ENCODE results near the gene TGFBRAP1.
A peak's percentile ranks its signal among the peaks of the same experiment; 100 is the strongest.

The TGFBRAP1 gene

DNA sequence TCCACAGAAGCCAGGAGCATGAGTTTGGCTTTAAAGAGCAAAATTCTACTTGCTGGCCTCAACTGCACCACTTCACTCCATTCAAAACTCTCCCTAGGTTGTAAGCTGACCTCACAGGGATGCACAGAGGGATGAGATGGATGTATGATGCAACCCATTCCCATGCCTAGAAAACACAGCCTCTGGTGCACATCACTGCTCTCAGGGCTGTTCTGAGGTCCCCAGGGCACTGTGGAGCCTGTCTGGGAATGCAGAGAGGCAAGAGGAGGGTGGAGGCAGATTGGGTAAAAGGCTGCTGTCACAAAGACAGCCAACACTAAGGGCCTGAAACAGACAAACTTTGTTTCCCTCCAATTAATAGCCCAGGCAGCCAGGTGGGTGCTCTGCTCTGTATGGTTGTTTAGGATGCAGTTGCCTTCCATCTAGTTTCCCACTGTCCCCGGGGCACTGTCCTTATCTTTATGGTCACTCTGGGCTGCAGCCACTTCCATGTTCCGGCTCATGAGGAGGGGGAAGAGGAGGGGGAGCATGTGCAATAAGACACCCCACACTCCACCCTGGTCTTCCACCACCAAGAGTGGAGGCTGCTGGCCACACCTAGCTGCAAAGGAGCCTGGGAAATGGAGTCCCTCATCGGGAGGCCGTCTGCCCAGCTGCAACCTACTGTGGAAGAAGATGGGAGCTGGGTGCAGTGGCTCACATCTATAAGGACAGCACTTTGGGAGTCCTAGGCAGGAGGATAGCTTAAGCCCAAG lies 81.0 kb downstream of the TGFBRAP1 start:
- H3K4me3 Mint-ChIP-seq, result no peak overlapping the region

GRCh38 chr2:105244451-105244850 lies 85.1 kb downstream of the TGFBRAP1 start:
- ATAC-seq (no peak), DNase-seq (no peak)
- Mint-ChIP-seq H3K4me3 (no peak overlapping the region), H3K4me1 (no peaks in the 10 kb centered on the region), H3K9me3 (no peaks in the 10 kb centered on the region), H3K27me3 (peaks cover 2% of the 10 kb centered on the region), H3K27ac (no peak overlapping the region)

More for the DNA sequence above, 81.0 kb downstream of the TGFBRAP1 start:
- Mint-ChIP-seq H3K27me3 (no peaks in the 10 kb centered on the region), H3K27ac (peak overlapping the region in 1 of 2 donors; percentile 42), H3K9me3 (no peaks in the 10 kb centered on the region), H3K4me1 (no peaks in the 10 kb centered on the region)
- DNase-seq, result no peak
- no peak for ATAC-seq

DNA sequence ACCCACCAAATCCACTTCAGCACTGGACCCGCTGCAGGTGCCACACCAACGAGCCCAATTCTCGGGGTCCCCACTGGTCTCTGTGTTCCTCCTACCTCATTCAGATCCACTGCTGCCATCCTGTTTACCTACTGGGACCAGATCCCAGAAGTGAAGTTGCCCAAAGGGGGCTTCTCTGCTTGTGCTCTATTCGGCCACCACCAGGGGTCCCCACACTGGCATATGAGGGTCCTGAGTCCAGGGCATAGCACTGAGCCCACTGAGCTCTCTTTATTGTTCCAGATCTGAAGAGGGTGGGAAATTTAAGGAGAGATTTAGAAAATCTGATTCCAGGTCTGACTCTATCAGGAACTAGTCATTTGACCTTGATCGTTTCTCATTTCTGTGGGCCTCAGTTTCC lies 85.6 kb downstream of the TGFBRAP1 start:
- no peak overlapping the region for H3K4me3 Mint-ChIP-seq
- no peaks in the 10 kb centered on the region for H3K4me1 Mint-ChIP-seq
- H3K27ac Mint-ChIP-seq, result no peak overlapping the region
- no peak for DNase-seq
- no peaks in the 10 kb centered on the region for H3K9me3 Mint-ChIP-seq
- peak; percentile 29 for ATAC-seq
- H3K27me3 Mint-ChIP-seq, result peaks cover 7% of the 10 kb centered on the region

DNA sequence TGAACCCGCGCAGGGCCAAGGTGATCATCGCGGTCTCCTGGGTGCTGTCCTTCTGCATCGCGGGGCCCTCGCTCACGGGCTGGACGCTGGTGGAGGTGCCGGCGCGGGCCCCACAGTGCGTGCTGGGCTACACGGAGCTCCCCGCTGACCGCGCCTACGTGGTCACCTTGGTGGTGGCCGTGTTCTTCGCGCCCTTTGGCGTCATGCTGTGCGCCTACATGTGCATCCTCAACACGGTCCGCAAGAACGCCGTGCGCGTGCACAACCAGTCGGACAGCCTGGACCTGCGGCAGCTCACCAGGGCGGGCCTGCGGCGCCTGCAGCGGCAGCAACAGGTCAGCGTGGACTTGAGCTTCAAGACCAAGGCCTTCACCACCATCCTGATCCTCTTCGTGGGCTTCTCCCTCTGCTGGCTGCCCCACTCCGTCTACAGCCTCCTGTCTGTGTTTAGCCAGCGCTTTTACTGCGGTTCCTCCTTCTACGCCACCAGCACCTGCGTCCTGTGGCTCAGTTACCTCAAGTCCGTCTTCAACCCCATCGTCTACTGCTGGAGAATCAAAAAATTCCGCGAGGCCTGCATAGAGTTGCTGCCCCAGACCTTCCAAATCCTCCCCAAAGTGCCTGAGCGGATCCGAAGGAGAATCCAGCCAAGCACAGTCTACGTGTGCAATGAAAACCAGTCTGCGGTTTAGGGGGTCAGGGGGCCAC lies 87.1 kb downstream of the TGFBRAP1 start:
- H3K4me3 Mint-ChIP-seq, result no peak overlapping the region

GRCh38 chr2:105241443-105241842 lies 88.1 kb downstream of the TGFBRAP1 start, which contains the start of gene GPR45:
GPR45 (plus strand) TSS chr2:105241743; CDS start chr2:105241859, 116 bp downstream.
- H3K27me3 Mint-ChIP-seq, result peaks cover 21% of the 10 kb centered on the region
- ATAC-seq (no peak), DNase-seq (no peak)
- H3K4me3 Mint-ChIP-seq, result no peak within 1 kb of the TSS
- H3K27ac Mint-ChIP-seq, result peak within 1 kb of the TSS in 1 of 2 donors; percentile 42
- H3K9me3 Mint-ChIP-seq, result no peaks in the 10 kb centered on the region
- H3K4me1 Mint-ChIP-seq, result peaks cover 16% of the 10 kb centered on the region

More for the DNA sequence above, 87.1 kb downstream of the TGFBRAP1 start:
- Mint-ChIP-seq H3K27me3 (peaks cover 11% of the 10 kb centered on the region), H3K4me1 (peaks cover 6% of the 10 kb centered on the region), H3K9me3 (no peaks in the 10 kb centered on the region), H3K27ac (peak overlapping the region in 1 of 2 donors; percentile 42)
- ATAC-seq (peak; percentile 47), DNase-seq (no peak)

- Mint-ChIP-seq H3K27ac (no peak overlapping the region), H3K9me3 (no peaks in the 10 kb centered on the region), H3K4me3 (no peak overlapping the region), H3K4me1 (peaks cover 29% of the 10 kb centered on the region), H3K27me3 (peaks cover 33% of the 10 kb centered on the region)
- DNase-seq (no peak), ATAC-seq (no peak)
These were observed 89.6 kb downstream of the TGFBRAP1 start for GRCh38 chr2:105239924-105240323.

- ATAC-seq (no peak), DNase-seq (no peak)
- Mint-ChIP-seq H3K27me3 (peaks cover 33% of the 10 kb centered on the region), H3K4me3 (no peak overlapping the region), H3K9me3 (no peaks in the 10 kb centered on the region), H3K27ac (no peak overlapping the region), H3K4me1 (peaks cover 29% of the 10 kb centered on the region)
These were observed 90.8 kb downstream of the TGFBRAP1 start for GRCh38 chr2:105238664-105239240.

DNA sequence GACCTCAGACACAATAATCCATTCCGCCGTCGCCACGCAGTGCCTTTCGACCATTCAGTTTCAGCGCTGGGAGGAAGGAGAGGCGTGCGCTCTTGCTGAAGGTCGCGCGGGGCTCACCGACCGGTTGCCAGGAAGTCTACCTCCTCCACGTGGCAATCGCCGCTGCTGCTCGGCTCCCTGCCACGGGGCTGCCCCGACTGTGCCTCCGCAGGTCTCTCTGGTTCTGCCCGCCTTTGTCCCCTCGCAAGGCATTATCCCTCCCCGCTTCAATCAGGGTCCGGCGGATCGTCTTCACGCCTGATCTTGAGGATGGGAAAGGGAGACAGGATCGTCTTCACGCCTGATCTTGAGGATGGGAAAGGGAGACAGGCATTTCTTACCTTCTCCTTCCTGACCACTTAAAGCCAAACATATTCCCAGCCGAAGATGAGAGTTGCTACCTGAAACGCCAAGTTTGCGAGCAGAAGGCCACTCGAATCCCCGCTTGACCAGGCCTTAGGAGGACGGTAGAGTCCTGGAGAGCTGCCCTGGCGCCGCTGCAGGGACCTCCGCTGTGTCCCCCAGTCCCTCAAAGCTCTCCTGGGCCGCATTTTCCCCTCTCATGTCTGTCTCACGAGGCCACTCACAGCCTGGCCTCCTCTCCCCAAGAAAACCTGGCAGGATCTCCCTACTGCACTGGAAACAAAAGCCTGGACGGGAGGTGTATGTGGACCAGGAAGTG lies 92.3 kb downstream of the TGFBRAP1 start:
- Mint-ChIP-seq H3K27ac (no peak overlapping the region), H3K9me3 (no peaks in the 10 kb centered on the region), H3K4me1 (peaks cover 29% of the 10 kb centered on the region), H3K27me3 (peaks cover 33% of the 10 kb centered on the region), H3K4me3 (peak overlapping the region; percentile 26 to 48)
- DNase-seq, result peak; percentile 8 to 18
- peak; percentile 65 for ATAC-seq

- ATAC-seq (no peak), DNase-seq (no peak)
- peaks cover 29% of the 10 kb centered on the region for H3K4me1 Mint-ChIP-seq
- peaks cover 33% of the 10 kb centered on the region for H3K27me3 Mint-ChIP-seq
- no peak overlapping the region for H3K4me3 Mint-ChIP-seq
- H3K9me3 Mint-ChIP-seq, result no peaks in the 10 kb centered on the region
- H3K27ac Mint-ChIP-seq, result no peak overlapping the region
These were observed 93.5 kb downstream of the TGFBRAP1 start for GRCh38 chr2:105236060-105236424.

DNA sequence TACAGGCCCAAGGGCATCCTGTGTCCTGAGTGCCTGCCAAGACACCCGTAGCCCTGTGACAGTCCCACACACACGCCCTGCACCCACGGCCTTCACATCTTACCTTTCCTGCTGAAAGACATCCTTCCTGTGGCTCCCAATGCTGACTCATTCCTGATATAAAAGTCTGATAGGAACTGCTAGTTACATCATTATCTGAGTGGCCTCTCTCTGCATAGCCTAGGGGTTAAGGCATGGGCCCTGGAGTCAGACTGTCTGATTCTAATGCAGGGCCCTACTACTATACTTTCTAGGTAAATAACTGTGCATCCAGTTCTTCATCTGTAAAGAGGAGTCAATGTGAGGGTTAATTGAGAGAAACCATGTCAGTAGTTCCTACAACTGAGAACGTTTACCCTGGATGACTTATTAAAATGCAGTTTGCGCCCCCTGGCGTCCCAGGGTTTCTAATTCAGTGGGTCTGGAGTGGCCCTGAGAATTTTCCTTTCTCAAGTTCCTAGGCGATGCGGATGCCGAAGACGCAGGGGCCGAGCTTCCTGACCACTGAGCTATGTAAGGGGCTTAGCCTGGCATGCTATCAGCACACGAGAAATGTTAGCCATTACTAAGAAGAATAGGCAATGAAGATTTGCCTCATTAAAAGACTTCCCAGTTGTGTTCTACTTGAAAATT lies 94.0 kb downstream of the TGFBRAP1 start:
- peak overlapping the region in 1 of 2 donors; percentile 19 for H3K27ac Mint-ChIP-seq
- H3K9me3 Mint-ChIP-seq, result no peaks in the 10 kb centered on the region
- peaks cover 33% of the 10 kb centered on the region for H3K27me3 Mint-ChIP-seq
- no peak overlapping the region for H3K4me3 Mint-ChIP-seq
- ATAC-seq (peak; percentile 80), DNase-seq (peak; percentile 49 to 55)
- H3K4me1 Mint-ChIP-seq, result peaks cover 29% of the 10 kb centered on the region

GRCh38 chr2:105231232-105231619 lies 98.3 kb downstream of the TGFBRAP1 start:
- Mint-ChIP-seq H3K27ac (no peak overlapping the region), H3K27me3 (peaks cover 9% of the 10 kb centered on the region), H3K4me3 (no peak overlapping the region), H3K9me3 (no peaks in the 10 kb centered on the region), H3K4me1 (peaks cover 12% of the 10 kb centered on the region)
- DNase-seq (no peak), ATAC-seq (no peak)

DNA sequence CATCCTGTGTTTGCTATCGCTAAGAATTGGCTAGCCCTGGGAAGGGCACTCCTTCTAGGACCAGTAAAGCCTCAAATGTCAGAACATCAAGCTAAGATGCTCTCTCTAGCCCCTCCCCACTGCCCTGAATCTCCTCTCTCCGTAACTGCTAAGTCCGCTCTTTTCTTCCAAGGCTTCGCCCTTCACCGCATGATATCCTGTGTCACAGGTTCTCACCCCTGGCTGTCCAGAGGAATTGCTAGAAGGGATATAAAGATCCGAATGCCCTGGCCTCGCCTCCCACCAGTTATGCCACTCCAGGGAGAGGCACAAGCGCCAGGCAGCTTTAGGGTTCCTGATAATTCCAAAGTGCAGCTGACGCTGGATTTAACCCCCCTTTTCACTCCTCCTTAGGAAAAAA lies 105.1 kb downstream of the TGFBRAP1 start:
- H3K4me3 Mint-ChIP-seq, result no peak overlapping the region
- ATAC-seq (no peak), DNase-seq (no peak)
- H3K9me3 Mint-ChIP-seq, result no peaks in the 10 kb centered on the region
- no peak overlapping the region for H3K27ac Mint-ChIP-seq
- H3K27me3 Mint-ChIP-seq, result peaks cover 26% of the 10 kb centered on the region
- H3K4me1 Mint-ChIP-seq, result no peaks in the 10 kb centered on the region

GRCh38 chr2:105220604-105221003 lies 108.9 kb downstream of the TGFBRAP1 start:
- Mint-ChIP-seq H3K4me3 (no peak overlapping the region), H3K4me1 (no peaks in the 10 kb centered on the region), H3K9me3 (no peaks in the 10 kb centered on the region), H3K27me3 (peaks cover 27% of the 10 kb centered on the region), H3K27ac (no peak overlapping the region)
- DNase-seq (no peak), ATAC-seq (no peak)

DNA sequence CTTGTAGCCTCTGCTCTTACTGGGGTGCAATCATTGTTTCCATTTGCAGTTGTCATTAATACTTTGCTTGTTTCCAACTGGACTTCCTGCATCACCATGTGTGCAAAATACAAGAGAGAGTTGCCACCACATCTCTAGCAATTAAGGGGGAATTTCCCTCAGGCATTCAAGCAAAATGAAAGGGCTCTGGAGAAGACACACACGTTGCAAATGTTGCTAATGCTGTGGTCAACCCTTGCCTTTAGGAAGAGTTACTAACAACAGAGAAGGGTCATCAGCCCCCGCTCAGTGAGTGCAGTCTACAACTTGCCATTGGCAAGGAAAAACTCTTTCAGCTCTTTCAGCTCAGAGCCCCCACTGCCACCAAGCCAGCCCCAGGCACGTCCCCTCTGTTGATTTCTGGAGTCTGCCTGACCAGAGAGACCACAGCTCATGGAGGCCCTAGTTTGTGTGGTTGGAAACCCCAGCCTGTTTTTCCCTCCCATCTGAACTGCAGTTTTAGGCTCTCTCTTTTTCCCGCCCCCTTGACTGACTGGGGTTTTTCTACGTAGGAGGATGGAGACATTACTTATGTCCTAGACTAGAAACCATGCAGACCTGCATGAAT lies 113.8 kb downstream of the TGFBRAP1 start:
- Mint-ChIP-seq H3K4me3 (no peak overlapping the region), H3K27ac (no peak overlapping the region), H3K4me1 (no peaks in the 10 kb centered on the region), H3K9me3 (no peaks in the 10 kb centered on the region), H3K27me3 (peaks cover 8% of the 10 kb centered on the region)
- peak; percentile 72 for ATAC-seq
- no peak for DNase-seq
